NCI-H524 treated with DMSO at 0.1 percent for 48 hours (cell line): ENCODE data around the gene ACKR3.

Experiments used
- DNase-seq: peaks from one replicate; lab custom pipeline; 2025; lab: John Stamatoyannopoulos, UW

The ACKR3 gene

GRCh38 chr2:236550290-236550689 lies 19.3 kb upstream of the ACKR3 start:
- no peak for DNase-seq

DNA sequence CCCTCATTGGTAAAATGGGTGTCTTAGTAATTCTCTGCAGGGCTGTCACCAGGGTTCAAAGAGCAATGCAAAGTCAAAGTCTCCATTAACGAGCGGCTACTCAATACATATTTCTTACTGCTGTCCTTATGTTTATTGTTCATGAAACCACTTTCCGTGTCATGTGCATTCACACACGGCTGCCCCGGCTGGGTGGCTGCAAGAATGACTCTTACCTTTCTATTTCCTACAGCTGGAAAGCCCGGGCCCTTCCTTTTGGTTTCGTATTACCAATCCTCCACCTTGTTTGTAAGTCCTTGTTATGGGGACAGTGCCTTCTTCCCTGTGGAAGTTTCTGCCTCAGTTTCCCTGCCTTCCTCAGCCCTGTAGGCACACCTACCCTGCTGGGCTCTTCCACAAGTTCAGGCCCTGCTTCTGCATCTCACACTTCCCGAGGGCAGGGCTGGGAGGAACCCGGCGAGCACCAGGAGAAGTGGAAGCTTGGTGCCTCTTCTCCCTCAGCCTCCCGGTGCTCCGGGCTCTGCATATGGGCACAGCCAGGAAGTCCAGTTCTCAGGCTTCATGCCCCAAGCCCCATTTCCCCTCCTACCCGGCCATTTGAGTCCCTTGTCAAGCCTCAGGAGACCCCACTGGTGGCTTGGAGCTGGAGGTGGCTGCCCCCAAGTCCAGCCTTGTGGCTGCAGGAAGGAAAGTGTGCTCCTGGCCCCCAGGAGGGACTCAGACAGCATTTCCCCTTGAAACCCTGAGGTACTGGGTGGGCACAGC lies 18.7 kb upstream of the ACKR3 start:
- no peak for DNase-seq

DNA sequence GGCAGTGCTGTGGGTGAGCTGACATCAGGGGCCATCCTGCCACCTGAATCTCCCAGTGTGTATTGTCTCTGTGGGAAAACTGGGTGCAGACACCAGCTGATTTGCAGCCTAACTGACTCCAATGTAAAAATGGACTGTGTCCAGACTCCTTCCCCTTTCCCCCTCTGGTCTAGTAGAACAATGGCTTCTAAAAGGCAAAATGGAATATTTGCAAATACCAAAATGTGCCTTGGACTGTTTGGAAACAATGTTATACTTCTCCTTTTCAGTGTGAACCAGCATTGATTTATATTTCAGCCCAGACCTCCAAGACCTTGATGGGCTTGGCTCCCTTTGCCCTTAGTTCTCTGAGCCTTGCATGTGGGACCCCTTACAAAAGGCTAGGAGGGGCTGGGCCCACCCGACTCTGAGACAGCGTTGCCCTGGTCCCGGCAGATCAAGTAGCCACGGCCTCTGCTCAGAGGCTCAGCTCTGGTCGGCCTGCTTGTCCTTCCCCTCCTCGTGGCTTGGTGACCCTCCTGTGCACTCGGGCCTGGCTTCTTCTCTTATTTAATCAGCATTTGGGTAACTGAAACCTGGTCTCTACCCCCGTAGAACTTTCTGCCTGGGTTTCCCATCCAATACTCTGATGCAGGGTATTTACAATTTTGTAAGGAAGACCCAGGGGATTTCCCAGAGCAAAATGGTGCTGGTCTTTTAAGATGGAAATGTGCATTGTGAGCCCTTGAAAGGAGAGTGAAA lies 18.0 kb upstream of the ACKR3 start:
- no peak for DNase-seq

DNA sequence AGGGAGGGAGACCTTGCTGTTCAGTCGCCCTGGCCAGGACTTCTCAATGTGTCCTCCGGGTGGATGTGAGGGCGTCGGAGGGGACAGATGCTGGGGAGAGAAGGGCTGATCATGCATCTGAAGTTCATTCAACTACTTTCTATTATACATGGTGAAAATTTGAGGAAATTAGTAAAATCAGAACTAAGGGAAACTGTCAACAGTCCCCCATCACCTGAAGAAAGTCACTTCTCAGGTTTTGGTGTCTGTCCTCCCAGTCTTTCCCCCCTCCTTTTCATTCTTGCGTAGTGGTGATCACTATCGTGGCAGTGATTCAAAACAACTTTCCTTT lies 17.4 kb upstream of the ACKR3 start:
- DNase-seq, result no peak

GRCh38 chr2:236552581-236553363 lies 16.9 kb upstream of the ACKR3 start:
- no peak for DNase-seq

DNA sequence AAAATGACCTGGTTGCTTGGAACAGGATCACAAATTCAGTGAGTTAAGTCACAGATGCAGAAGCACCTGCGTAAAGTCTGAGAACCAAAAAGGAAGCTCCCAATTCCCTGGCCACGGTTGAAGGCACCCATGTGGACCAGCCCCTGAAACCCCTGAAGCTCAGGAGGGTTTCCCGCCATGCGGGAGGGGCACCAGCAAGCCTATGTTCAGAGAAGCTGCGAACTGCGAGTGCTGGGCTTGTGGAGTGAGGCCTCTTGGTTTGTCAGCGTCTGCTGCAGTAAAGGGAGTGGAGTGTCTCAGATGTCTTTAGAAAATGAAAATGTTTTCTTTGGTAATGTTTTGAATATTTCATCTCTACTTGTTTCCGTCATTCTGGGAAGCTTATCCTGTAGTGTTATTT lies 16.1 kb upstream of the ACKR3 start:
- DNase-seq, result no peak

DNA sequence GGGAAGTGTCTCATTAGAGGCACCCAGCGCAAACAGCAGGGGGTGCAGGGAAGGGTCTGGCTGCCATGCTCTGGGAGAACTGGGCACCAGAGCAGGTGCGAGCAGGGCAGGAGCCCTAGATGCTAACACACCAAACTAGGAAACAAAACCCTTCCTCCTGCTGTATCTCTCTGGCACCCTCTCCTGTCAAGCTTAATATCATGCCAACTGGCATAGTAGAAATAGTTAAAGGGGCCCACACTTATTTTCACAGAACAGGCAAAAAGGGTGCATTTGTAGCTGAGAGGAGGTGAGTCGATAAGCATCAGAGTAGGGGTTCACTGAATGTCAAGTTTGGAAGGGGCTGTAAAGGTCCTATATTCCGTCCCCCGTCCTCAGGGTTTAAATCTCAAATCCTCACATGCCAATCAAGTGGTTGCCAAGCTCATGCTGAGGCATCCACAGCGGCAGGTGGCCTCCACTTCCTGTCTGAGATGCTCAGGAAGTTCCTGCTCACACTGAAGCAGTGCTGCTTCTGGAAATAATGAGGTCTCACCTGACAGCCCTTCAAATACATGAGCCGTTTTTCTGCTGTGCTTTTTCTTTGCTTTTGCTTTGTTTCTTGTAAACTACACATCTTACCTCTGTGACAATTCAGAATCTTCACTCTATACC lies 14.9 kb upstream of the ACKR3 start:
- no peak for DNase-seq

GRCh38 chr2:236555481-236555880 lies 14.1 kb upstream of the ACKR3 start:
- DNase-seq, result no peak

DNA sequence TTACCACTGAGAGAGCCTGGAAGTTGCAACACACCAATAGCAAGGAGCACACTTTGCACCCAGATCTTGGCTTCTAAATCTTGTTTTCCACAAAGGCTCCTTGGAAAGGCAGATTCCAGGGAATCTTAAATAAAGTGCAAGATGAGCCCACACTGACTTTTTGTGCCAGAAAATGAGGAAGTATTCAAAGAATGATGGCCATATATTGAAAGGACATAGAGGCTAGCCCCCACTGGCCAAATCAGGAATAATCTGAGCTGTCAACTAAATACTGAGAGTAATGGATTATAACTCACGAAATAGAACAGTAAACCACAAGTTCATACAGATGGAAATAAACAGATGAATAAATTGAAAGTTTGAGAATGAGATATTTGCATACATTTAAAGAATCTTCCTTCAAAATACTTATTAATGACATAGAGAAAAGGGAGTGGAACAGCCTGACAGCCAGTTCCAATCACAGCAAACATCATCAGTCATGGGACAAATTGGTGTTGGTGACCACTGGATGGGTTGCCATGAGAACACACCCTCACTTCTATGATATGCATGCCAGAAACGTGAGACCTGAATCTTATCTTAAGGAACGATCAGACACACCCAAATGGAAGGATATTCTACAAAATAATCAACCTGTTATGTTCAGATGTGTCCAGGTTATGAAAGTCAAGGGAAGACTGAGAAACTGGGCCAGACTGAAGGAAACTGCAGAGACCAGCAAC lies 12.2 kb upstream of the ACKR3 start:
- DNase-seq, result no peak

- DNase-seq, result no peak
Observed at GRCh38 chr2:236558036-236558435, 11.6 kb upstream of the ACKR3 start.

- no peak for DNase-seq
Observed at GRCh38 chr2:236558993-236559978, 10.3 kb upstream of the ACKR3 start.

GRCh38 chr2:236561874-236562273 lies 7.8 kb upstream of the ACKR3 start:
- DNase-seq, result no peak

DNA sequence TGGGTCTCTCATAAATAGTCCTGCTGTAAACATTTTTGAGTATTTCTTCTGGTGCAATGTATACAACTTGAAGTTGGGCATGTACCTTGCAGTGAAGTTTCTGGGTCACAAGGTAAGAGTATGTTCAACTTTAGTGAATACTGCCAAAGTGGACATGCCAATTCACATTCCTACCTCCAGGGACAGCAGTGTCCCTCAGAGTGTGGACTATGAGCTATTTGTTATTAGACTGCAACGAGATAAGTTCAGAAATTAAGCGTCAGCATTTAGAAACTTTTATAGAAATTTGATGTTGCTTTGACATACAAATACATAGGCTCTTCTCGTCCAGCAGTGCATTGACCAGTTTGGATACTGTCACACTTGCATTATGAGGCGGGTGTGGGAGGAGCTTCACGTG lies 7.2 kb upstream of the ACKR3 start:
- DNase-seq, result no peak

DNA sequence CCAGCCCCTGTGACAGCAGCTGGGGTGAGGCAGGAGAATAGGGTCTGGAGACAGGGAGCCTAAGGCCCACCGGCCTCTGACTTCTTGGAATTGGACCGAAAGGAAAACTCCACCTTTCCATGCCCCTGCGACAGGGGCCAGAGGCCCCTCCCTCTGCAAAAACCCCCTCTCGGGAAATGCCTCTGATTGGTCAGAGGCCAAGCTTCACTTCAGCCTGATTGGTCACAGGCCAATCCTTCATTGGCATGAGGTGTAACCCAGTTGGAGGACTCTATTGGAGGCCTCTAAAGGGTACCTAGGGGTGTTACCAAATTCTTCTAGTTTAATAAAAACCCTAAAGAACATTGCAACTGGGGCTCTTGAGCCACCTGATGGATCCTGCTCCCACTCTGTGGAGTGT lies 5.7 kb upstream of the ACKR3 start:
- no peak for DNase-seq

DNA sequence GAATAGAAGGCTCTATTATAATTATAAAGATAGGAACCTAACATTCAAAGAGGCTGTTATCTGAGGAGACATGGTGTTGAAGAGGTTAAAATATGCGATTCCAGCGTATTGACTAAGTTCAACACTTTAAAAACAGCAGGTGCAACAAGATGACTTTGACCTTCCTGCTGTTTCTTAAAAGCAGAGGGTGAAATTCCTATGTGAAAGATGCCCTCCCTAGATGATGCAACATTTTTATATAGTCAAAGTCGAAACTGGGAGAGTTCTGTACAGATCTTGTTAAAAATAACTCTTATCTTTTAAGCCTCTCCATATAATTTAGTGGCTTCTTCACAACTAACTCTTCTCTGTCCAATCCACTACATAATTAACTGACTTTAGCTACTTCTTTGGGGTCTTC lies 4.4 kb upstream of the ACKR3 start:
- no peak for DNase-seq

DNA sequence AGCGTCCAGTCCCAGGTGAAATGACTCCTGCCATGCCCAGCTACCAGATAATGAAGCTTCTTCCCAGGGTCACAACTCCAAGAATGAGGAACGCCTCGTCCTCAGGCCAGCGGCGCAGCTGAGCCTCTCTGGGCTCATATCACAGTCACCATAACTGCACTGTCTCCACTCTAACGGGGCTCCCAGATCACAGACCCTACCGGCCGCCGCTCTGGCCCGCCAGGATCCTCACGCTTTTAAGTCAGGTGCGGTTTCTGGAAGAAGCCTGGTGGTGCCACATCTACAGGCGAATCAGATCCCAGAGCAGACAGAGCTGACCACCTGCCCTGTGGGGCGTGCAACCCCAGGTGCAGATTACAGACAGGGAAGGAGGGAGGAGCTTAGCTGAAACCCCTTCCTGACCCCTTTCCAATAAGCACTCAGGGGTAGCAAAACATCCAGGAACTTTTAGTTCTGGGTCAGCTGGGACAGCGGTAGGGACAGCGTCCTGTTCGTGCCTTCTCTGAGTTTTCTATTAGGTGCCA lies 3.7 kb upstream of the ACKR3 start:
- DNase-seq, result no peak

DNA sequence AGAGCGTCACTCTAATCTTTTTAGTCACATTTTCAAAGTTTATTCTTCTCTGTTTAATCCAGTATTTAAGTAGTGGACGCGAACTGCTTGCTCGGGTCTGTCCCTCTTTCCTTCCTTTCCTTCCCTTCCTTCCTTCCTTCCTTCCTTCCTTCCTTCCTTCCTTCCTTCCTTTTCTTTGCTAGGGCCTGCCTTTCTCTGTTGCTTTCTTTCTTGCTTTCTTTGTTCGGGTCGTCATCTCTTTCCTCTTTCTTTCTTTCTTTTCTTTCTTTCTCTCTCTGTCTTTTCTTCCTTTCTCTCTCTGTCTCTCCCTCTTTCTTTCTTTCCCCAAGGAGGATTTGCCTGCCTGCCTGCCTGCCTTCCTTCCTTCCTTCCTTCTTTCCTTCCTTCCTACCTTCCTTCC lies 3.0 kb upstream of the ACKR3 start:
- no peak for DNase-seq

DNA sequence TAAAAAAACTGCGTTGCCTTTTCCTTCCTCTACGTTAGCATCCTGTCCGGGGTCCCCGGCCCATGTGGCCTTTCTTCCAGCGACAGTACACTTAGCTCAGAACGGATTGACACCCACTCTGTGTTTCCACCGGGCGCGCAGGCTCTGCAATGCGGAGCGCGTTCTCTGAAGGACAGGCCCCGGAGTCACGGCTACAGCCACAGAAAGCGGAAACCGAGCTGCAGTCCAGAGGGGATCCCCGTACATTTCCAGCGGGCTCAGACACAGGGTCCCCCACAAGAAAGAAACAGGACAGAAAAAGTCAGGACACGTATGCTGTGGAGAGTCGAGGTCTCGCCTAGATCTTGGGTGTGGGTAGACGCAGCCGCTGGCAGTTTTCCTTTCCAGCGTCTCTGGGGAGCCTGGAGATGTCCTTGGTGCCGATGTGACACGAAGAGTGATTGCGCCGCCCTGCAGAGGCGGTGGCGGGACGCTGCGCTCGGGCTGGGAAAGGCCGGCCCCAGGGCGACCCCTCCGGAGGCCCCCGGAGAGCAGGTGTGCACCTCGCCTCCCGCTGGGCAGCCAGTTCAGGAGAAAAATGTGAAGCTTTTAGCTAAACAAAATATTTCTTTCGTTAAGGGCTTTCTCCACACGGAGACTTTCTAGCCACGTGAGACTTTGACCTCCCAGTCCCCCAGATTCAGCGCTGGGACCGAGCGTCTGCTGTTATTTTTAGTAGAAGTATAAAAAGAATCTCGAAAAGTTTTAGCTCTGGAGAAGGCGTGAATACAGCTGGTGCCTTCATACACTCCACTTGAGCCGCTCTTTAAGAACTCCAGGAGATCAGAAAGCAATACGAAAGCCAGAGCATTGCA lies 1.3 kb upstream of the ACKR3 start:
- DNase-seq, result no peak

- no peak for DNase-seq
Observed at GRCh38 chr2:236568922-236569572, 578 bp upstream of the ACKR3 start.
